NCI-H345 treated with DMSO at 0.1 percent for 48 hours (cell line): ENCODE data around the gene TREML4.
"Not testable (repeated sequence)": the region's sequence is repeated elsewhere in the genome, so short reads cannot be mapped to it uniquely, and the experiment has no call there.

Source experiments
- DNase-seq: peaks from one replicate; lab custom pipeline; 2025; ENCODE audit not compliant: unreplicated experiment; lab: John Stamatoyannopoulos, UW

TREML4 gene

GRCh38 chr6:41204156-41204555, 24.0 kb upstream of the TREML4 start:
- DNase-seq: no peak

DNA sequence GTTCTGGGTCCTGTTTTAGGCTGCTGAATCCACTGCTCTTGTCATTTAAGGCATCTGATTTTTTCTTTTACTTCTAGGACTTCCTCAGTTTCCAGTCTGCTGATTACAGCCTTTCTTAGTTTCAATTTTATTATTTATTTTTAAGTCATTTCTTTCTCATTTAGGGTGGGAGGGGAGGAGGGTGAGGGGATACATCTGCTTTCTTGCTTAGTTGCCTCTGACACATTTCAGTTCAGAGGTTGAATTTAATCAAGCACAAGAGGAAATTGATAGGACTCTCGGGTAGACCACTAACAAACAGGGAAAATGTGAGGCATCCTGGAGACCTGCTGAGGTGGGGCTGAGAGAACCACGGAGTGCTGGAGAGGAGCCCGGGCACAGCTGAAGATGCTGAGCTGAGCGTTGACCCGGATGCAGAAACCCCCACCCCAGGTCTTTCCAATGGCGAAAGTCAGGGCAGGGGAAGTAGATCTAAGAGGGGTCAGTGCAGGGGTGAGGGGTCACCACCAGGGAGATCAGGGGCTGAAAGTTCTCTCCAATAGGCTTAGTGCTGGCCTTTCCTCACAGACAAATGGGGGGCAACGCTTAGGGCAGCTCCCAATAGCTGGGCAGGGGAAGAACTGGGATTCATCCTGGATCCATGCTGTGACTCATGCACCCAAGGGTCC, 19.6 kb upstream of the TREML4 start:
- DNase-seq: no peak

DNA sequence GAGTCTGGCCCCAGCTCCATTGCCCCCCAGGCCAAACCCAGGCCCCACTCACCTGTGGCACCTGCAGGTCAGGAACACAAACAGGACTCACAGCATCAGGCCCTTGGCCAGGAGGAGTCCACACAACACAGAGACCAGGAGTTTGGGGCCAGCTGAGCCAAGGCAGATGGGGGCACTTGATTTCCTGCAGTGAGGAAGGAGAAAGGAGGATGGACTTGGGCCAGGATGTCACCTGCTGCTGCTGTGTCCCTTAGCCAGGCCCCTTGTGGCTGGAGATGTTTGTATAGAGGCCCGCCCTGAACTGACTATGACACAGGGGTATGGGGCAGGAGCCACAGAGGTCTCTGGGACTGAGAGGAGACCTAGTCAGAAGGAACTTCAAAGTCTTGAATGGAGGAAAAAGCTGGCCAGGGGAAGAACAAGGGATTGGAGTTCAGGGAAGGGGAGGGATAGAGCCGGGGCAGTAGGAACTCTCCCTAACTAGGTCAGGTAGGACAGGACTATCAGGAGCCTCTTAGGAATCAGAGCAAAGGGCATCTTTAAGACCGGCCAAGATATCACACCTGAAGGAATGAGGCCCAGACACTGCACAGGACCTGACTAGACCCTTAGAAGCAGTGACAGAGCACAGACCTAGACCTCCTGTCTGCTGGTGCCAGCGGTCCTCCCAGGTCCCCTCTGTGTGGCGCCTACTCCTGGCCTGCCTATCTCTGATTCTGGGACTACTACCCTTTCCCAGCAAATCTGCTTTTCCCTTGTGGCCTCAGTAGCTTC, 18.4 kb upstream of the TREML4 start:
- no peak for DNase-seq

GRCh38 chr6:41214559-41215238, 13.4 kb upstream of the TREML4 start:
- no peak for DNase-seq

DNA sequence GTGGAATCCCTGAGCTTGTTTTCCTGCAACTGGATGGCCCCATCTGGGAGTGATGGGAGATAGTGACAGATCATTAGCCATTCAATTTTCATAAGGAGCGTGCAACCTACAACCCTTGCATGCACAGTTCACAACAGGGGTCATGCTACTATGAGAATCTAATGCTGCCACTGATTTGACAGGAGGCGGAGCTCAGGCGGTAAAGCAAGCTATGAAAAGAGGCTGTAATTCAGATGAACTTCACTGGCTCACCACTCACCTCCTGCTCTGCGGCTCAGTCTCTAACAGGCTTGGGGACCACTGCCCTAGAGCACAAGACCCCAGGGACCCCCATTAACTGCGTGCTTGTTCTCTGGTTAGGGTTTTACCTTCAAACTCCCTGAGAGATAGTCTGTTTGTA, 12.4 kb upstream of the TREML4 start:
- no peak for DNase-seq

DNA sequence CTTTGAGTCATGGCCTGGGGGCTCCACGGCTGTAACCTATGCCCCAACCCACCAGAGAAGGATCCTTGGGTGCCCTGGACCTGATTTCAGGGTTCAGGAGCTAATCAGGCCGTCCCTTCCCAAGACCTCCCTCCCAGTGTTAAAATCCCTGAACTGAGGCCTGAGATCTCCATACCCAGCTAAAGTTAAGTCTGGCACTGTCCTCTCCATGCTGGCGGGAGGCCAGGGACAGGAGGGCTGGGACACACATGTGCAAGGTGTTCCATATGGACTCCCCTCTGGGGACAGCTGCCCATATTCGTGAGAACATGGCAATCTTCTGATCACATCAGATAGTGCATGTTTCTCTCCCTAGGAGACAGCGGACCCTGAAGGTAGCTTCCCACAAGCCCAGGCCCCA, 11.5 kb upstream of the TREML4 start:
- no peak for DNase-seq

GRCh38 chr6:41222045-41222444, 6.1 kb upstream of the TREML4 start:
- DNase-seq: no peak

DNA sequence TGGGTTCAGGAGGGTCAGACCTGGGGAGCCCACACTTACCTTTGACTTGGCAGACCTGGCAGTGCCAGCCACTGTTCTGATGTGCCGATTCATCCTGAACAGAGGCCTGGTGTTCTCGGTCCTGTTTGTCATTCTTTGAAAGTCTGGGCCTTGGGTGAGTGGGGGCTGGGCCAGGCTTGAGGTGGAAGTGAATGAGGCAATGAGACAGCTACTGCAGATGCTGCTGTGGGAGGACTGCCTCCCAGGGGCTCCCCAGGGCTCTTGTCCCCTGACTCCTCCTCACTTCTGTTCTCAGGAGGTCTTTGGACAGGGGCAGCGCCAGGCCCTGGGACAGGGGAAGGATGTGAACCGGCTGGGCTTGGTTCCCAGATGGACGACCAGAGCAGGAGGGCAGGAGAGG, 5.6 kb upstream of the TREML4 start:
- DNase-seq: no peak

DNA sequence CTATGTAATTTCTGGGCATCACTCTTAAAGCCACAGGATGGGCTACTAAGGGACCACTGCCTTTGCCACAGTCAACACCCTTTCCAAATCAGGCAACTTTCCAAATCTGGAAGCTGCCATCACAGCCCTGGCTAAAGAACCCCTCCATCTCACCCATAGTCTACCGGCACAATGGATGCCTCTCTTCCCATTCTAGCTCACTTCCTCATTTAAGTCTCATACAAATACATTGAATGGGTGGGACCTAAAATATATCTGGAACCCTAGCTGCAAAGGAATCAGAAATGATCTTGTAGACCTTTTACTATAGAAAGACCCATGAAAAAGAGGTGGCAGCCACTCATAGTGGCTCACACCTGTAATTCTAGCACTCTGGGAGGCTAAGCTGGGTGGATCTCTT, 3.3 kb upstream of the TREML4 start:
- DNase-seq: no peak

- DNase-seq: no peak
Observed at GRCh38 chr6:41226752-41227151, 1.4 kb upstream of the TREML4 start.

DNA sequence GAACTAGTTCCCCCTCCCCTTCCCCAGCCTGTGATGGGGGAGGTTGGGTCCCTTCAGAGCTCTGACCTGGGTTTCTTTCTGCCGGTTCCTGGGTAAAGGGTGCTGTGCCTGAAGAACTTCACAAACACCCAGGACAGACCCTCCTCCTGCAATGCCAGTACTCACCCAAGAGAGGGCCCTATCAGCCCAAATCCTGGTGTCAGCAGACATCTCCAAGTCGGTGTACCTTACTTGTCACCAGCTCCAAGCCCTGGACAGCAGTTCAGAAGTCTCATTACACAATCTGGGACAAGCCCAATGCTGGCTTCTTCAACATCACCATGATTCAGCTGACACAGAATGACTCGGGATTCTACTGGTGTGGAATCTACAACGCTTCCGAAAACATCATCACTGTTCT, 467 bp downstream of the TREML4 start:
- DNase-seq: no peak

- DNase-seq: no peak
Observed at GRCh38 chr6:41229721-41230120, 1.6 kb downstream of the TREML4 start.

GRCh38 chr6:41231246-41231645, 3.1 kb downstream of the TREML4 start:
- DNase-seq: no peak

DNA sequence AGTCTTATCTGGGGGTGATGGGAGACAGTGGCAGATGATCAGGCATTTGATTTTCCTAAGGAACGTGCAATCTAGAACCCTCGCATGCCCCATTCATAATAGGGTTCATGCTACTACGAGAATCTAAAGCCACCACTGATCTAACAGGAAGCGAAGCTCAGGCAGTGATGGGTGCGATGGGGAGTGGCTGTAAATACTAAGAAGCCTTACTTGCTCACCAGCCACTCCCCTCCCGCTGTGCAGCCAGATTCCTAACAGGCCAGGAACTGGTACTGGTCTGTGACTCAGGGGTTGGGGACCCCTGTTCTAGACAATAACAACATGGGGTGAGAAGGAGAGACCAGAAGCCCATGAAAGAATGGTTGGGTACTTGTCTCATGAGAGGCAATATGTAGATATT, 4.5 kb downstream of the TREML4 start:
- no peak for DNase-seq

DNA sequence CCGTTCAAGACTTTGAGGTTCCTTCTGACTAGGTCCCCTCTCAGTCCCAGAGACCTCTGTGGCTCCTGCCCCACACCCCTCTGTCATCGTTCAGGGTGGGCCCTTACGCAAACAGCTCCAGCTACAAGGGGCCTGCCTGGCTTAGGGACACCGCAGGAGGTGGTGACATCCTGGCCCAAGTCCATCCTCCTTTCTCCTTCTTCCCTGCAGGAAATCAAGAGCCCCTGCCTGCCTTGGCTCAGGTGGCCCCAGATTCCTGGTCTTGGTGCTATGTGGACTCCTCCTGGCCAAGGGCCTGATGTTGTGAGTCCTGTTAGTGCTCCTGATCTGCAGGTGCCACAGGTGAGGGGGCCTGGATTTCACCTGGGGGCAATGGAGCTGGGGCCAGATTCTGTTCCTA, 8.1 kb downstream of the TREML4 start:
- no peak for DNase-seq

GRCh38 chr6:41237128-41237527, 9.0 kb downstream of the TREML4 start:
- DNase-seq: no peak

DNA sequence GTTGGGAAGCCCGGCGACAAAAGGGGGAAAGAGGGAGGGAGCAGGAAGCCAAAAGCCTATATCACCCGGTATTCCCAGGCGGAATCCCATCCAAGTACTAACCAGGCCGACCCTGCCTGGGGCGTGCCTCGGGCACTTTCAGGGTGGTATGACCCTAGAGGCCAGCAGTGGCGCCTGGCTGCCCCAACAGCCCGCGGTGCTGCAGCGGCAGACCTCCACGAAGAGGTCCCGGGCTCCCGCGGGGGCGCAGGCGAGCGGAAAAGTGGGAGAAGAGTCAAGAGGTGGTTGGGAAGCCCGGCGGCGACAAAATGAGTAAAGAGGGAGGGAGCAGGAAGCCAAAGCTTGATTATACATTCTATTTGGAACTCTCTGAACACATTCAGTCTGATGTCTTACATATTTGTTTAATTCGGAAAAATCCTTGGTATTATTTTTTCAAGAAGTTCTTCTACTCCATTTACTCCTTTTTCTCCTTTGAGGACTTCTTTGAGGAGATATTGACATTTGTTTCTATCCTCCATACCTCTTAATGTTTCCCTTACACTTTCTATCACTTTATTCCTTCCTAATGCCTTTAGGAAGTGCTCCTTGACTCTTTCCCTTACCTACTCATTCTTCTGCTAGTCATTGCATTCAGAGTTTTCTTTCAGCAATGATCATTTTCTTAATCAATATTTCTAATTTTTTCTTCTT, 11.5 kb downstream of the TREML4 start:
- DNase-seq: no peak

DNA sequence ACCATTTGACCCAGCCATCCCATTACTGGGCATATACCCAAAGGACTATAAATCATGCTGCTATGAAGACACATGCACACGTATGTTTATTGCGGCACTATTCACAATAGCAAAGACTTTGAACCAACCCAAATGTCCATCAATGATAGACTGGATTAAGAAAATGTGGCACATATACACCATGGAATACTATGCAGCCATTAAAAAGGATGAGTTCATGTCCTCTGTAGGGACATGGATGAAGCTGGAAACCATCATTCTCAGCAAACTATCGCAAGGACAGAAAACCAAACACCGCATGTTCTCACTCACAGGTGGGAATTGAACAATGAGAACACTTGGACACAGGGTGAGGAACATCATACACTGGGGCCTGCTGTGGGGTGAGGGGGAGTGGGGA, 18.4 kb downstream of the TREML4 start:
- DNase-seq: not testable (repeated sequence)

DNA sequence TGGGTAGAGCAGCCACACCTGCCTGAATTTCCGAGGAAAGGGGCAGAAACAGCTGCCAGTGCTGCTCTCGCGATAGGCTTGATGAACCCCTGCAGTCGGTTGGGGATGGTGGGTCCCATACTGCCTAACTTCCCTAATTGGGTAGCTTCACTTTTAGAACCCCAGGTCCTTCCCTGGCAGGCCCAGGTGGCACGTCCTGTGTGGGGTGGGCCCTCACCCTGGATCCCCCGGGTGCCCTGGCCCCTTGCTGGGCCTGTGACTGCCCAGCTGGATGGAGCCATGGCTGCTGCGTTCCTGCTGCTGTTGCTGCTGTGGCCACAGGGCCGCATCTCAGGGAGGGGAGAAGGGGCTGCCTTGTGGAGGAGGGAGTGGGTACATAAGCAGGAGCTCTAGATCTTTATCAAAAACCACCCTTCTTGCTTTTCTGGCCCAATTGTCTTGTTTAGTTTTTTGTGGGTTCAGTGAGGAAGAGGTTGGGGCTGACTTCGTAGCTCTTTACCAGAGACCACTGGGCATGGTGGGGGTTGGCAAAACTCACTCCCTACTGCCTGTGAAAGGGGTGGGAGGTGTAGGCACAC, 19.2 kb downstream of the TREML4 start:
- DNase-seq: no peak

DNA sequence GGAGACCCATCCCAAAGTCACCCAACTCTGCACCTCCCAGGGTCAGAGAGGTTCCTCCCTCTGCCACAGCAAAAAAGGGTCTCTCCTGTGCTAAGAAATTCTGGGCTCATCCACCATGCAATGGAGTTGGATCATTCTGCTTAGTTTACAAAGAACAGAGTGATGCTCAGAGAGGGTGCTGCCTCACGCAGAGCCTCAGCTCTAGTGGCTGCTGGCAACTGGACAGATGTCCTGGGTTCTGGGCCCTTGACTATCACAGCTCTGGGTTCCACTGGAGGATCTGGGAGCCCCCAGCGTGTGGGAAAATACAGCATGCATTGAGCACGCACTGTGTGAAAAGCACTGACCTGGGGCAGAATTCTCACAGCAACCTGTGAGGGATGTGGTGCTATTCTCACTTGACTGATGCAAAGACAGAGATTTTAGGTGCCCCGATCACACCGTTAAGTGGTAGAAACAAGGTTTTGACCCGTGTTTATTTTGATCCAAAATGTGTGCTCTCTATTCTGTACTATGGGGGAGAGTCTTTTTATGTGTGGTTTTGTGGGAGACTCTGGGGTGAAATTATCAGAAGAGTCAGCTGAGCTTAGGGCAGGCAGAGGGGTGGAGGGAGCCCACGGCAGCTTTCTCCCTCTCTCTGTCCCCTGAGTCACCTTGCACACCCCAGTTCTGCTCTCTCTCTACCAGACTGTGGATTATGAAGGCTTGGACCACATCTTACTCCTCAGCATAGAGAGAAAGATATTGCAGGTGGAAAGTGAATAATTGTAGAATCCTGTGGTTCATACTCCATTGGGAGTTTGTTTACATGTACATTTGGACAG, 19.9 kb downstream of the TREML4 start:
- no peak for DNase-seq
